Right lobe of liver (tissue), 6 donors: Measurements from ENCODE around the gene ACTG2. TPM values are rescaled to one million over a fixed set of nuclear protein-coding genes. Genes with fewer than 3 reads are reported as not detected.
A peak's percentile ranks its signal among the peaks of the same experiment; 100 is the strongest.

Source experiments
- ATAC-seq, 4 donors: fragments of 200-7000 bp; cut with Tn5 transposase; one replicate each; pipeline ENCODE4 v1.9.1; 2020; ENCODE audit warnings: mild to moderate bottlenecking in 4 of 4, moderate library complexity in 4 of 4
- DNase-seq, 3 donors: peaks; one replicate each; pipeline ENCODE4 v3.0.0-alpha.2; 2020
- H3K27ac ChIP-seq, 3 donors: fragments of 200-600 bp; one replicate each; pipeline ENCODE4 v1.8.0; 2022
- H3K27me3 ChIP-seq, 2 donors: fragments of 200-600 bp; one replicate each; pipeline ENCODE4 v1.8.0; 2022
- H3K36me3 ChIP-seq, 4 donors: fragments of 200-600 bp; sonication (generic) in 1 of 4; one replicate each; pipeline versions ENCODE4 v1.5.1 to v1.8.0; 2017 to 2022; ENCODE audit warnings: control low read depth in 1 of 4
- H3K4me1 ChIP-seq, 4 donors: fragments of 200-600 bp; sonication (generic) in 1 of 4; one replicate each; pipeline versions ENCODE4 v1.5.1 to v1.8.0; 2017 to 2022; ENCODE audit warnings: control low read depth in 1 of 4
- H3K4me3 ChIP-seq, 3 donors: fragments of 200-600 bp; one replicate each; pipeline ENCODE4 v1.8.0; 2022
- H3K9me3 ChIP-seq, 4 donors: fragments of 200-600 bp; sonication (generic) in 1 of 4; one replicate each; pipeline versions ENCODE4 v1.5.1 to v1.8.0; 2017 to 2022; ENCODE audit warnings: control low read depth in 1 of 4
- POLR2A ChIP-seq: fragments of 450-650 bp; IDR thresholded peaks from one replicate; pipeline ENCODE4 v1.6.1; 2017; ENCODE audit warnings: antibody characterized with exemption, mild to moderate bottlenecking
- WGBS: methylation state at CpG from one replicate; pipeline ENCODE4 v1.1.6; 2018; ENCODE audit warnings: low coverage, low lambda C conversion rate; ENCODE audit not compliant: insufficient coverage; ENCODE audit errors: missing lambda C conversion rate; 5-methylcytosine and 5-hydroxymethylcytosine counted together
- intact Hi-C, 2 donors: fragments of 100-400 bp; cut with DNase I; formaldehyde crosslinking; loops; one replicate each; pipeline versions ENCODE4 v1.11.2 to v1.14.1; 2022
- total RNA-seq, 6 experiments: library from RNA; depleted of rRNA in 2 of 6; stranded (reverse); fragments of >200 nt in 2 of 6; fragmentation: NEBNext Ultra II Directional in 3 of 6; extraction: Animal tissue kit (Norgen Biotek cat#: 25700) in 3 of 6; gene quantifications; one replicate each; pipeline versions ENCODE4 v1.1.0 to v1.2.4, GENCODE V29; 2016 to 2023
- TF ChIP-seq, protein P1 (sequence below), 4 donors: fragments of 200-600 bp in 3 of 4; fragments of 450-650 bp in 1 of 4; IDR thresholded peaks; one replicate each; pipeline versions ENCODE4 v1.5.1 to v1.8.0; 2016 to 2022; ENCODE audit warnings: antibody characterized with exemption in 4 of 4, mild to moderate bottlenecking in 2 of 4
- donor health status: DM: no; HTN: yes; CAD: no.
- donor health status: DM: no; HTN: no; CAD: no.
- donor health status: DM: no; HTN: no; CAD: no.
- donor health status: DM: no; HTN: yes; CAD: no.
- donor health status: DM: no; HTN: yes; CAD: no.

Gene ACTG2
- total RNA-seq, 6 experiments from 2014 or later: 0.39 to 12.8 (median 1.1) TPM

DNA sequence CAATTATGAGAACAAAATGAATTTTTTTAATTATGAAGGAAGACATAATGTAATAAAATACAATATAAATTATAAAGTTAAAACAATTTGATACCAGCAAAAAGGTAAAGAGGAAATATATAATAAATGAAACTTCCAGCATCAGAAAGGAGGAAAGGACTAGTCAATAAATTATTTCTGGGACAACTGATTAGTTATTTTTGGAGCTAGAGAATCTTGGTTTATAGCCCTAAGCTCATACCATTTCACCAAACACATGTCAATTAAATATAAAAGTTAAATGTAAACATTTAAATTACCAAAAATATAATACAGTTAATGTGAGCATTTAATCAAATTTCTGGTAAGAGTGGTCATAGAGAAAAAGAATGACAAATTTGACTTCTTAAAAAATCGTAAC lies 12.1 kb downstream of the ACTG2 start:
- WGBS: 50% methylated on average over 1 of the region's 1 CpG
- no peak overlapping the region for H3K4me3 ChIP-seq
- no peaks in the 10 kb centered on the region for H3K4me1 ChIP-seq
- no peak for TF ChIP-seq POLR2A
- TF ChIP-seq, protein P1, sequence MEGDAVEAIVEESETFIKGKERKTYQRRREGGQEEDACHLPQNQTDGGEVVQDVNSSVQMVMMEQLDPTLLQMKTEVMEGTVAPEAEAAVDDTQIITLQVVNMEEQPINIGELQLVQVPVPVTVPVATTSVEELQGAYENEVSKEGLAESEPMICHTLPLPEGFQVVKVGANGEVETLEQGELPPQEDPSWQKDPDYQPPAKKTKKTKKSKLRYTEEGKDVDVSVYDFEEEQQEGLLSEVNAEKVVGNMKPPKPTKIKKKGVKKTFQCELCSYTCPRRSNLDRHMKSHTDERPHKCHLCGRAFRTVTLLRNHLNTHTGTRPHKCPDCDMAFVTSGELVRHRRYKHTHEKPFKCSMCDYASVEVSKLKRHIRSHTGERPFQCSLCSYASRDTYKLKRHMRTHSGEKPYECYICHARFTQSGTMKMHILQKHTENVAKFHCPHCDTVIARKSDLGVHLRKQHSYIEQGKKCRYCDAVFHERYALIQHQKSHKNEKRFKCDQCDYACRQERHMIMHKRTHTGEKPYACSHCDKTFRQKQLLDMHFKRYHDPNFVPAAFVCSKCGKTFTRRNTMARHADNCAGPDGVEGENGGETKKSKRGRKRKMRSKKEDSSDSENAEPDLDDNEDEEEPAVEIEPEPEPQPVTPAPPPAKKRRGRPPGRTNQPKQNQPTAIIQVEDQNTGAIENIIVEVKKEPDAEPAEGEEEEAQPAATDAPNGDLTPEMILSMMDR (IDR thresholded peaks at IDR 0.05): no peak
- no peaks in the 10 kb centered on the region for H3K9me3 ChIP-seq
- DNase-seq: no peak
- H3K27ac ChIP-seq: no peak overlapping the region
- no peaks in the 10 kb centered on the region for H3K27me3 ChIP-seq
- intact Hi-C loops: no loop called here
- no peaks in the 10 kb centered on the region for H3K36me3 ChIP-seq
- no peak for ATAC-seq

DNA sequence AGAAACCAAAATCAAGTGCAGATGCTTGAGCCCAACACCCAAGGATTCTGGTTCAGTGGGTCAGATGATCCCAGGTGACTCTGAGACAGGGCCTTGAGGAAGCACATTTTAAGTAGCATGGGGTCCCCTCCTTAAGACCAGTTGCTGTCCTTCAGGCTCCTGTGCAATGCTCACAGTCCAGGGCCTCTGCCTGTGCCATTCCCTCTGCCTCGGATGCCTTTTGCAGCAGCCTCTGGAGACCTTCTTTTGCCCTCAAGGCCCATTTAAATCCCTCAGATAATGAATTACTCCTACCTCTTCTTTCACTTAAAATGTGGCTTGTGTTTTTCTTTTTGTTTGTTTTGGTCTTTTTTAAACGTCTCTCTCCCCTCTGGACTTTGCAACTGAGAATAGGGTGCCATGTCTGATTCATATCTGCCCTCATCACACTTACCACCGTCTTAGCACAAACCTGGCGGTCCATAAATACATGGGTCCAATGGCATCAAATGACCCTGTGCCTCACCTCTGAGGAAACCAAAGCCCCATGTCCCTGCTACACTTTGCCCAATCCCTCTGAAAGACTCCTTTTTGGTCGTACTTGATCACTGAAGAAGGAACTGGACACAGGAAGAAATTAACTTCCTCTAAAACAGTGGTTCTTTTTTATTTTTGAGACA lies 14.2 kb downstream of the ACTG2 start:
- no peak overlapping the region for H3K4me3 ChIP-seq
- WGBS: 53% methylated on average over 5 of the region's 5 CpGs
- no peaks in the 10 kb centered on the region for H3K9me3 ChIP-seq
- no peak overlapping the region for H3K27ac ChIP-seq
- no peak for DNase-seq
- no peaks in the 10 kb centered on the region for H3K4me1 ChIP-seq
- intact Hi-C loops: no loop called here
- TF ChIP-seq, protein P1 (IDR thresholded peaks at IDR 0.05): no peak
- no peak for TF ChIP-seq POLR2A
- no peaks in the 10 kb centered on the region for H3K27me3 ChIP-seq
- ATAC-seq: no peak
- no peaks in the 10 kb centered on the region for H3K36me3 ChIP-seq

DNA sequence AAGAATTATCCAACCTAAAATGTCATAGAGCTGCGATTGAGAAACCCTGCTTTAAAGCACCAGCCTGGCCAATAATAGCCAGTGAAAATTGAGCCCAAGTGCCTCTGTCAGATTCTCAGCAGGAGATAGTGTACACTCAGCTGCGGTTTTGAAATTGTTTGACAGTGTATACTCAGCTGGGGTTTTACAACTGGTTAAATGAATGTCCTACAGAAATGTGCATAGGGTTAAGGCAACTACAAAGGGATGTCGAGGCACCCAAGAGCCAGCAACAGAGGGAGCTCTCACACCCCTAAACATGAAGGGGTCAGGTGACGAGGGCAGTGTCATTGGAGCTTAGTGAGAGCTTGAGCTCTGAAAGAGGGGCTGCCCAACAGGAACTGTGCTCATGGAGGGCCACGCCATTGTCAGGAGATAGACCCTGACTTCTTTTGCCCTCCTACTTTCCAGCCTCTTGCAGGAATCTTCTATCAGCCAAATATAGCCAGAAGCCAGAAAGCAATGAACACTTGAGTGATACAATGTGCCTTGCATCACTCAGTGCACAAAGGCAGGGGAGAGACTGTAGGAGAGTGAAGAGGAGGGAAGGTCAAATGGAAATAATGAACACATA lies 15.1 kb downstream of the ACTG2 start:
- H3K27me3 ChIP-seq: no peaks in the 10 kb centered on the region
- no peak for TF ChIP-seq POLR2A
- TF ChIP-seq, protein P1 (IDR thresholded peaks at IDR 0.05): peak in 1 of 4 donors; percentile 18
- no peak overlapping the region for H3K4me3 ChIP-seq
- WGBS: 35% methylated on average over 4 of the region's 5 CpGs
- no peaks in the 10 kb centered on the region for H3K9me3 ChIP-seq
- ATAC-seq (peak; percentile 12 to 23 (median 22)), DNase-seq (no peak)
- no peaks in the 10 kb centered on the region for H3K36me3 ChIP-seq
- no peak overlapping the region for H3K27ac ChIP-seq
- no peaks in the 10 kb centered on the region for H3K4me1 ChIP-seq
- intact Hi-C loops: no loop called here

DNA sequence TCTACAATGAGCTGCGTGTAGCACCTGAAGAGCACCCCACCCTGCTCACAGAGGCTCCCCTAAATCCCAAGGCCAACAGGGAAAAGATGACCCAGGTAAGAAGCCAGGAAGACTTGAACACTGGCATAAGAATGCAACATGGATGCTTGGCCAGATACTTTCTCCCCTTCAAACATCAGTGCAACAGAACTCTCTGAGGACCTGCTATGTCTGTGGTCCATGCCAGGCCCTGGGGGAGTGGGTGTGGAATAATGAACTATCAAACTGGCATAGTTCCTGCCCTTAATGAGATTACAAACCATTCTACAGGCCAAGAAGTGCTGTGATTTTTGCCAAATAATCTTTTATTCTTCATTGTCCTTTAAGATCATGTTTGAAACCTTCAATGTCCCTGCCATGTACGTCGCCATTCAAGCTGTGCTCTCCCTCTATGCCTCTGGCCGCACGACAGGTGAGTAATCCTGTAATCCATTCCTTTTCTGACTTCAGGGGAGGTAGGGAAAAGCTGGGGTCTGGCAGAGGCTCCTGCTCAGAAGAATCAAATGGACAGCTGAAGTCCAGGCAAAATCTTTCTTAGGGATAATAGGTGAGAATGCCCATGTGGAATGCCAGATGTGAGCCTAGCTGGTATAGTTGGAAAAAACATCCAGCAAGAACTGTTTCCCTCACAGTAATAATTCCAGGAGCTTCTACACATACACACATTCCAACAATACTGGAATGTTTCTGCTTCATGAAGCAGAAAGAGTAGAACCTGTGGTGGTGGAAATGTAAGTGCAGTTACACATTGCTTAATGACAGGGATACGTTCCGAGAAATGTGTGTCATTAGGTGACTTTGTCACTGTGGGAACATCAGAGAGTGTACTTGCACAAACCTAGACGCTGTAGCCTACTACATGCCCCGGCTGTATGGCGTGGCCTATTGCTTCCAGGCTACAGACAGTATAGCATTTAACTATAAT lies 16.2 kb downstream of the ACTG2 start:
- TF ChIP-seq, protein P1 (IDR thresholded peaks at IDR 0.05): no peak
- Histone ChIP-seq H3K9me3 (no peaks in the 10 kb centered on the region), H3K36me3 (no peaks in the 10 kb centered on the region), H3K4me3 (no peak overlapping the region), H3K27me3 (no peaks in the 10 kb centered on the region), H3K4me1 (no peaks in the 10 kb centered on the region), H3K27ac (no peak overlapping the region)
- WGBS: 75% methylated on average over 10 of the region's 10 CpGs
- intact Hi-C loops: no loop called here
- ATAC-seq (no peak), DNase-seq (no peak)
